WTC11 (cell line): ENCODE measurements around the gene RBM39. TPM values are rescaled to one million over a fixed set of nuclear protein-coding genes. Genes with fewer than 3 reads are reported as not detected.
A peak's percentile ranks its signal among the peaks of the same experiment; 100 is the strongest.

Source experiments
- ATAC-seq: fragments of 200-7000 bp; cut with Tn5 transposase; 2 replicates; pipeline ENCODE4 v1.10.0; 2021; ENCODE audit warnings: mild to moderate bottlenecking, moderate library complexity
- CTCF ChIA-PET: fragments of 300-600 bp; sonication (Branson Sonifier 250); formaldehyde crosslinking; loops from one replicate; lab custom pipeline; 2021; ENCODE audit warnings: antibody characterized with exemption; lab: Charles Lee
- POLR2A ChIA-PET: fragments of 350-600 bp; sonication (Branson Sonifier 250); formaldehyde crosslinking; loops from one replicate; lab custom pipeline; 2021; ENCODE audit warnings: antibody characterized with exemption; lab: Charles Lee
- DNase-seq: peaks from one replicate; pipeline ENCODE4 v3.0.0; 2021; ENCODE audit warnings: low spot score
- H3K27ac Mint-ChIP-seq: 2 replicates; pipeline ENCODE4 v1.8.0; 2021; ENCODE audit warnings: mixed read lengths
- H3K27me3 Mint-ChIP-seq: 2 replicates; pipeline ENCODE4 v1.8.0; 2021; ENCODE audit warnings: low read depth, mild to moderate bottlenecking, moderate library complexity, mixed read lengths
- H3K36me3 Mint-ChIP-seq: 2 replicates; pipeline ENCODE4 v1.8.0; 2021; ENCODE audit warnings: mixed read lengths
- H3K4me1 Mint-ChIP-seq: 2 replicates; pipeline ENCODE4 v1.8.0; 2022; ENCODE audit warnings: mixed read lengths
- H3K4me3 Mint-ChIP-seq: 2 replicates; pipeline ENCODE4 v1.8.0; 2021; ENCODE audit warnings: mild to moderate bottlenecking, moderate library complexity, mixed read lengths
- H3K9me3 Mint-ChIP-seq: 2 replicates; pipeline ENCODE4 v1.8.0; 2021; ENCODE audit warnings: mixed read lengths
- CREB1 ChIP-seq: sonication (generic); formaldehyde crosslinking; IDR thresholded peaks from 2 replicates; pipeline ENCODE4 v1.8.0; 2023; ENCODE audit warnings: mild to moderate bottlenecking, missing genetic modification reagents
- ELF4 ChIP-seq: sonication (generic); formaldehyde crosslinking; IDR thresholded peaks from 2 replicates; pipeline ENCODE4 v1.8.1; 2022; ENCODE audit warnings: low read depth, mild to moderate bottlenecking, moderate library complexity, missing genetic modification reagents
- EMX1 ChIP-seq: fragments of 250-450 bp; sonication (Bioruptor Pico); IDR thresholded peaks from 2 replicates; pipeline ENCODE4 v1.8.0; 2021; ENCODE audit warnings: mild to moderate bottlenecking
- KAT7 ChIP-seq: sonication (generic); formaldehyde crosslinking; IDR thresholded peaks from 2 replicates; pipeline ENCODE4 v1.8.1; 2023; ENCODE audit warnings: missing genetic modification reagents, mild to moderate bottlenecking, borderline replicate concordance
- NFE2L1 ChIP-seq: sonication (generic); formaldehyde crosslinking; IDR thresholded peaks from 2 replicates; pipeline ENCODE4 v1.8.1; 2023; ENCODE audit warnings: missing genetic modification reagents
- RORB ChIP-seq: fragments of 250-450 bp; sonication (Bioruptor Pico); IDR thresholded peaks from 2 replicates; pipeline ENCODE4 v1.9.0; 2021; ENCODE audit warnings: mild to moderate bottlenecking
- SMAD4 ChIP-seq: sonication (generic); formaldehyde crosslinking; IDR thresholded peaks from 2 replicates; pipeline ENCODE4 v1.8.0; 2022; ENCODE audit warnings: mild to moderate bottlenecking, missing genetic modification reagents
- TEAD4 ChIP-seq: sonication (generic); formaldehyde crosslinking; IDR thresholded peaks from 2 replicates; pipeline ENCODE4 v1.8.0; 2022; ENCODE audit warnings: mild to moderate bottlenecking, missing genetic modification reagents
- ZNF671 ChIP-seq: fragments of 250-450 bp; sonication (Bioruptor Pico); IDR thresholded peaks from 2 replicates; pipeline ENCODE4 v1.8.0; 2021; ENCODE audit warnings: mild to moderate bottlenecking
- total RNA-seq: library from RNA; stranded (reverse); gene quantifications from 3 replicates; pipeline ENCODE4 v1.2.3, GENCODE V29; 2021
- TF ChIP-seq, protein P1 (sequence below): fragments of 250-450 bp; sonication (Bioruptor Pico); conservative IDR thresholded peaks from 2 replicates; pipeline ENCODE4 v1.9.0; 2021; ENCODE audit warnings: mild to moderate bottlenecking
- TF ChIP-seq, protein P2 (sequence below): fragments of 250-450 bp; sonication (Bioruptor Pico); IDR thresholded peaks from 2 replicates; pipeline ENCODE4 v1.9.0; 2021; ENCODE audit warnings: mild to moderate bottlenecking
- TF ChIP-seq, protein P3 (sequence below): fragments of 250-450 bp; sonication (Bioruptor Pico); IDR thresholded peaks from 2 replicates; pipeline ENCODE4 v1.8.0; 2021; ENCODE audit warnings: mild to moderate bottlenecking
- TF ChIP-seq, protein P4 (sequence below): sonication (generic); formaldehyde crosslinking; IDR thresholded peaks from 2 replicates; pipeline ENCODE4 v1.8.1; 2022; ENCODE audit warnings: low read depth, missing genetic modification reagents, borderline replicate concordance
- TF ChIP-seq, protein P5 (sequence below): sonication (generic); formaldehyde crosslinking; conservative IDR thresholded peaks from 2 replicates; pipeline ENCODE4 v1.8.1; 2022; ENCODE audit warnings: mild to moderate bottlenecking, missing genetic modification reagents
- TF ChIP-seq, protein P6 (sequence below): sonication (generic); formaldehyde crosslinking; IDR thresholded peaks from 2 replicates; pipeline ENCODE4 v1.8.1; 2023; ENCODE audit warnings: mild to moderate bottlenecking, moderate library complexity, missing genetic modification reagents
- TF ChIP-seq, protein P7 (sequence below): sonication (generic); formaldehyde crosslinking; IDR thresholded peaks from 2 replicates; pipeline ENCODE4 v1.8.1; 2023; ENCODE audit warnings: mild to moderate bottlenecking, missing genetic modification reagents, moderate library complexity

Gene RBM39
- total RNA-seq, 1 experiment from 2014 or later: 231 TPM

DNA sequence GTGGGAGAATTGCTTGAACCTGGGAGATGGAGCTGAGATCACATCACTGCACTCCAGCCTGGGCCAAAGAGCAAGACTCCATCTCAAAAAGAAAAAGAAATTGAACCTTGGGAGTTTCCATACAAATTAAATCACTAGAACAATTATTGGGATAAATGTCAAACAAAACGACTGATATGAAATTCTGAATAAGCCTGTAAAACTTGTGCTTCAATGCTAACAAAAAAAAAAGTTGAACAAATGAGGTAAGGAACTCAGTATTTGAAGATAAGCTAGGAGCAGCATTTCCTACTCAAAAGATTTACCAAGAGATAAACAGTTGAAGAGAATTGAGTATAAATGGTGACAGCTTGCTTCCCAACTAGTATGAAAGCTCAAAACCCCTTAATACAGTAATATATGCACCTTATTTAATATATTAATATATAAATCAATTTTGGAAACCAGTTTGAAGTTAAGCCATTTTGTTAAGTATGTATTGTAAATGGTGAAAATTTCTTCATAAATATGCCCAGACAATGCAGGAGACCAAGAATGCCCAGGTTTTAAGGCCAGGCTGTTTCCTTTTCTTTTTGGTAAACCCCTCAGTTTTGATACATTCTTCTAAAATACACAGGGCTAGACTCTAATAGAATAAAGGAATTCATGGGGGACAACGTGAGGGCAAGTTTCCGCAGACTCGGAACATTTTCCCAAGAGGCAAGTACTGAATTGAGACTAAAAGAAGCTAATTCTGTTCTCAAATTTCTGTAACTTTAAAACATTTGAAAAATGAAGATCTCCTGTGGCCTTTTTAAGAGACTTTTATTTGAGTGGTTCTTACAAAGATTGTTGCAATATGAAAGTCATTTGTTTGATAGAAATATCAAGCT, 39.0 kb downstream of the RBM39 start:
- ChIA-PET POLR2A (interaction anchor here (0.6 to 1.8 kb wide), 2 partner anchors 39 kb away, joined by 3 to 4 read pairs; partner anchors contain the start of genes CPNE1, RBM12 and RBM39), CTCF (no interaction called here)
- H3K9me3 Mint-ChIP-seq: no peaks in the 10 kb centered on the region
- DNase-seq (no peak), ATAC-seq (no peak)
- TF ChIP-seq CREB1 (CRISPR knock-in tag) (no peak), ZNF671 (CRISPR knock-in tag) (peak; percentile 60; the same call in 1 of the 2 replicates), RORB (CRISPR knock-in tag) (no peak)
- TF ChIP-seq, protein P1, sequence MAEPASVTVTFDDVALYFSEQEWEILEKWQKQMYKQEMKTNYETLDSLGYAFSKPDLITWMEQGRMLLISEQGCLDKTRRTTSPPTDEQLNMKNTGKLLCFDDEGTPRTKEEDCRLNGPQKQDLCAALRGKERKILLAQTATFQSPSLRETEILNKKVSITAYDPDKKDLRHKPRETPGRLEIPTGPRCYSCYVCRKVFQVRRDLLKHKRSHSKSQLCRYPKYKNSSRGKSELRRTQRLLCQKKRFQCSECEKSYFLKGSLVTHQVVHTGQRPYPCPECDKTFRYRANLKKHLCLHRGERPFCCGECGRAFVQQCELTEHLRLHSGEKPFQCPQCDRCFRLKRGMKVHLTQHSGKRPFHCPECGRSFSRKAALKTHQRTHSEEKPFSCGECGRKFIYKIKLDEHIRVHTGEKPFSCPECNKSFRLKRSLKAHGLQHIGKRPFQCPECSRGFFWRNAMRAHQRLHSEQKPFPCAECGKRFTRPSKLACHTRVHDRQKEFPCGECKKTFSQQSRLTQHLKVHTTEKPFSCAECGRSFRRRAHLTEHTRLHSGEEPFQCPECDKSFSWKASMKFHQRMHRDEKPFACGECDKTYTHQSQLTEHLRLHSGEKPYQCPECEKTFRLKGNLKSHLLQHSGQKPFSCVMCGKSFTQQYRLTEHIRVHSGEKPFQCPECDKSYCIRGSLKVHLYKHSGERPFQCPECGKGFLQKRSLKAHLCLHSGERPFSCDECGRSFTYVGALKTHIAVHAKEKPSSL (CRISPR knock-in tag): peak; percentile 36; the same call in 1 of the 2 replicates
- TF ChIP-seq, protein P2, sequence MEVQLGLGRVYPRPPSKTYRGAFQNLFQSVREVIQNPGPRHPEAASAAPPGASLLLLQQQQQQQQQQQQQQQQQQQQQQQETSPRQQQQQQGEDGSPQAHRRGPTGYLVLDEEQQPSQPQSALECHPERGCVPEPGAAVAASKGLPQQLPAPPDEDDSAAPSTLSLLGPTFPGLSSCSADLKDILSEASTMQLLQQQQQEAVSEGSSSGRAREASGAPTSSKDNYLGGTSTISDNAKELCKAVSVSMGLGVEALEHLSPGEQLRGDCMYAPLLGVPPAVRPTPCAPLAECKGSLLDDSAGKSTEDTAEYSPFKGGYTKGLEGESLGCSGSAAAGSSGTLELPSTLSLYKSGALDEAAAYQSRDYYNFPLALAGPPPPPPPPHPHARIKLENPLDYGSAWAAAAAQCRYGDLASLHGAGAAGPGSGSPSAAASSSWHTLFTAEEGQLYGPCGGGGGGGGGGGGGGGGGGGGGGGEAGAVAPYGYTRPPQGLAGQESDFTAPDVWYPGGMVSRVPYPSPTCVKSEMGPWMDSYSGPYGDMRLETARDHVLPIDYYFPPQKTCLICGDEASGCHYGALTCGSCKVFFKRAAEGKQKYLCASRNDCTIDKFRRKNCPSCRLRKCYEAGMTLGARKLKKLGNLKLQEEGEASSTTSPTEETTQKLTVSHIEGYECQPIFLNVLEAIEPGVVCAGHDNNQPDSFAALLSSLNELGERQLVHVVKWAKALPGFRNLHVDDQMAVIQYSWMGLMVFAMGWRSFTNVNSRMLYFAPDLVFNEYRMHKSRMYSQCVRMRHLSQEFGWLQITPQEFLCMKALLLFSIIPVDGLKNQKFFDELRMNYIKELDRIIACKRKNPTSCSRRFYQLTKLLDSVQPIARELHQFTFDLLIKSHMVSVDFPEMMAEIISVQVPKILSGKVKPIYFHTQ (CRISPR knock-in tag): 0 out of 2 replicates have a peak, but pooled peaks have one; percentile 3
- TF ChIP-seq, protein P3, sequence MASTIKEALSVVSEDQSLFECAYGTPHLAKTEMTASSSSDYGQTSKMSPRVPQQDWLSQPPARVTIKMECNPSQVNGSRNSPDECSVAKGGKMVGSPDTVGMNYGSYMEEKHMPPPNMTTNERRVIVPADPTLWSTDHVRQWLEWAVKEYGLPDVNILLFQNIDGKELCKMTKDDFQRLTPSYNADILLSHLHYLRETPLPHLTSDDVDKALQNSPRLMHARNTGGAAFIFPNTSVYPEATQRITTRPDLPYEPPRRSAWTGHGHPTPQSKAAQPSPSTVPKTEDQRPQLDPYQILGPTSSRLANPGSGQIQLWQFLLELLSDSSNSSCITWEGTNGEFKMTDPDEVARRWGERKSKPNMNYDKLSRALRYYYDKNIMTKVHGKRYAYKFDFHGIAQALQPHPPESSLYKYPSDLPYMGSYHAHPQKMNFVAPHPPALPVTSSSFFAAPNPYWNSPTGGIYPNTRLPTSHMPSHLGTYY (CRISPR knock-in tag): peak; percentile 17; the same call in 1 of the 2 replicates
- TF ChIP-seq, protein P4, sequence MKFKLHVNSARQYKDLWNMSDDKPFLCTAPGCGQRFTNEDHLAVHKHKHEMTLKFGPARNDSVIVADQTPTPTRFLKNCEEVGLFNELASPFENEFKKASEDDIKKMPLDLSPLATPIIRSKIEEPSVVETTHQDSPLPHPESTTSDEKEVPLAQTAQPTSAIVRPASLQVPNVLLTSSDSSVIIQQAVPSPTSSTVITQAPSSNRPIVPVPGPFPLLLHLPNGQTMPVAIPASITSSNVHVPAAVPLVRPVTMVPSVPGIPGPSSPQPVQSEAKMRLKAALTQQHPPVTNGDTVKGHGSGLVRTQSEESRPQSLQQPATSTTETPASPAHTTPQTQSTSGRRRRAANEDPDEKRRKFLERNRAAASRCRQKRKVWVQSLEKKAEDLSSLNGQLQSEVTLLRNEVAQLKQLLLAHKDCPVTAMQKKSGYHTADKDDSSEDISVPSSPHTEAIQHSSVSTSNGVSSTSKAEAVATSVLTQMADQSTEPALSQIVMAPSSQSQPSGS: no peak
- H3K4me1 Mint-ChIP-seq: peaks cover 12% of the 10 kb centered on the region
- H3K4me3 Mint-ChIP-seq: no peak overlapping the region
- H3K27me3 Mint-ChIP-seq: no peaks in the 10 kb centered on the region
- peaks cover 41% of the 10 kb centered on the region for H3K36me3 Mint-ChIP-seq
- H3K27ac Mint-ChIP-seq: 0 out of 2 replicates have a peak overlapping the region, but pooled peaks have one; percentile 68

DNA sequence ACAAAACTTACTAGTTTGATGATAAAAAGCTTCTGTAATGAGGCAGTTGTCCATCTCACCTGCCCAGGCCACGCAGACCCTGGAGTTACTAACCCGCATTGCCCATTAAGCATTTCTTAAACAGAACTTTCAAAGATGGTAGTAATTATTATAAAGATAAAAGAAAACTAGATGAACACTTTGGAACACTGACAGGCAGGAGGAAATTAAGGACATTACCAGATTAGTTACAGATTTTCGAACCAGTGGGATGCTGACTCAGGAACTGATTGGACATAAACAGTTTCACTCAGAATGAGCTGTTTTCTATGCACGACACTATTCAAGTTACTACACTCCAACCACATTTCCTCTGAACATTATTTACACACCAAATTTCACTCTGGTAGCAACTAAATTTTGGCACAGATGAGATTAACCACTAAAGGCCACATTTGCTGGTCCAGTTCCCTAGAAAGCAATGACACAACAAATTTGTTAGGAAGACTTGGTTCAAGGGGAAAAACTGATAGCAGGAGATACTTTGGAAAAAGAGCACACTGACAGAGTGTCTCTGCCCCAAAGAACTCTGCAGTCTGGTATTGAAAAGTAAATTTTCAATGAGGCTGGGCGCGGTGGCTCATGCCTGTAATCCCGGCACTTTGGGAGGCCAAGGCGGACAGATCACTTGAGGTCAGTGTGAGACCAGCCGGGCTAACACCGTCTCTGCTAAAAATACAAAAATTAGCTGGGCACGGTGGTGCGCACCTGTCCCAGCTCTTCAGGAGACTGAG, 39.8 kb downstream of the RBM39 start:
- H3K9me3 Mint-ChIP-seq: no peaks in the 10 kb centered on the region
- no peaks in the 10 kb centered on the region for H3K27me3 Mint-ChIP-seq
- peaks cover 37% of the 10 kb centered on the region for H3K36me3 Mint-ChIP-seq
- peak overlapping the region; percentile 68; the same call in 1 of the 2 replicates for H3K27ac Mint-ChIP-seq
- peaks cover 19% of the 10 kb centered on the region for H3K4me1 Mint-ChIP-seq
- ATAC-seq (no peak), DNase-seq (no peak)
- ChIA-PET CTCF (interaction anchor here (0.8 kb wide), 1 partner anchor 252 kb away, joined by 4 read pairs; the partner anchor contains the start of gene SCAND1), POLR2A (interaction anchor here (0.6 to 1.8 kb wide), 5 partner anchors 18 to 252 kb away, joined by 3 to 5 read pairs (median 3); partner anchors contain the start of genes CPNE1, RBM12, RBM39 and SCAND1)
- no peak overlapping the region for H3K4me3 Mint-ChIP-seq
- TF ChIP-seq, protein P5, sequence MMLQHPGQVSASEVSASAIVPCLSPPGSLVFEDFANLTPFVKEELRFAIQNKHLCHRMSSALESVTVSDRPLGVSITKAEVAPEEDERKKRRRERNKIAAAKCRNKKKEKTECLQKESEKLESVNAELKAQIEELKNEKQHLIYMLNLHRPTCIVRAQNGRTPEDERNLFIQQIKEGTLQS: no peak
- TF ChIP-seq EMX1 (CRISPR knock-in tag) (0 out of 2 replicates have a peak, but pooled peaks have one; percentile 46), KAT7 (CRISPR knock-in tag) (no peak), ELF4 (CRISPR knock-in tag) (no peak), NFE2L1 (CRISPR knock-in tag) (no peak), TEAD4 (no peak), SMAD4 (CRISPR knock-in tag) (no peak)
- TF ChIP-seq, protein P6, sequence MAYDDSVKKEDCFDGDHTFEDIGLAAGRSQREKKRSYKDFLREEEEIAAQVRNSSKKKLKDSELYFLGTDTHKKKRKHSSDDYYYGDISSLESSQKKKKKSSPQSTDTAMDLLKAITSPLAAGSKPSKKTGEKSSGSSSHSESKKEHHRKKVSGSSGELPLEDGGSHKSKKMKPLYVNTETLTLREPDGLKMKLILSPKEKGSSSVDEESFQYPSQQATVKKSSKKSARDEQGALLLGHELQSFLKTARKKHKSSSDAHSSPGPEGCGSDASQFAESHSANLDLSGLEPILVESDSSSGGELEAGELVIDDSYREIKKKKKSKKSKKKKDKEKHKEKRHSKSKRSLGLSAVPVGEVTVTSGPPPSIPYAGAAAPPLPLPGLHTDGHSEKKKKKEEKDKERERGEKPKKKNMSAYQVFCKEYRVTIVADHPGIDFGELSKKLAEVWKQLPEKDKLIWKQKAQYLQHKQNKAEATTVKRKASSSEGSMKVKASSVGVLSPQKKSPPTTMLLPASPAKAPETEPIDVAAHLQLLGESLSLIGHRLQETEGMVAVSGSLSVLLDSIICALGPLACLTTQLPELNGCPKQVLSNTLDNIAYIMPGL: no peak
- TF ChIP-seq, protein P7, sequence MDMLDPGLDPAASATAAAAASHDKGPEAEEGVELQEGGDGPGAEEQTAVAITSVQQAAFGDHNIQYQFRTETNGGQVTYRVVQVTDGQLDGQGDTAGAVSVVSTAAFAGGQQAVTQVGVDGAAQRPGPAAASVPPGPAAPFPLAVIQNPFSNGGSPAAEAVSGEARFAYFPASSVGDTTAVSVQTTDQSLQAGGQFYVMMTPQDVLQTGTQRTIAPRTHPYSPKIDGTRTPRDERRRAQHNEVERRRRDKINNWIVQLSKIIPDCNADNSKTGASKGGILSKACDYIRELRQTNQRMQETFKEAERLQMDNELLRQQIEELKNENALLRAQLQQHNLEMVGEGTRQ: no peak
